Duodenal mucosa (tissue), 2 donors: ENCODE measurements around the gene CDC45.

Source experiments
- H3K27ac ChIP-seq: one replicate; pipeline ENCODE4 v1.7.0; 2013; ENCODE audit warnings: low read depth, low read length
- H3K27me3 ChIP-seq, 2 donors: one replicate each; pipeline ENCODE4 v1.7.0; 2013; ENCODE audit warnings: low read length in 2 of 2, control low read depth in 1 of 2; ENCODE audit not compliant: insufficient read depth in 2 of 2, control insufficient read depth in 1 of 2
- H3K36me3 ChIP-seq, 2 donors: one replicate each; pipeline ENCODE4 v1.7.0; 2013; ENCODE audit warnings: low read length in 2 of 2, control low read depth in 1 of 2; ENCODE audit not compliant: insufficient read depth in 2 of 2, control insufficient read depth in 1 of 2
- H3K4me1 ChIP-seq, 2 donors: one replicate each; pipeline ENCODE4 v1.7.0; 2013; ENCODE audit warnings: low read length in 2 of 2, control low read depth in 1 of 2; ENCODE audit not compliant: insufficient read depth in 2 of 2, control insufficient read depth in 1 of 2
- H3K4me3 ChIP-seq, 2 donors: one replicate each; pipeline ENCODE4 v1.7.0; 2013; ENCODE audit warnings: low read length in 2 of 2, low read depth in 1 of 2
- H3K9ac ChIP-seq, 2 donors: one replicate each; pipeline ENCODE4 v1.7.0; 2013; ENCODE audit warnings: low read length in 2 of 2, low read depth in 1 of 2
- H3K9me3 ChIP-seq, 2 donors: one replicate each; pipeline ENCODE4 v1.7.0; 2013; ENCODE audit warnings: low read length in 2 of 2, control low read depth in 1 of 2; ENCODE audit not compliant: control insufficient read depth in 1 of 2

CDC45 gene

GRCh38 chr22:19568337-19569275, 88.9 kb downstream of the CDC45 start:
- H3K36me3 ChIP-seq = no peaks in the 10 kb centered on the region
- H3K9ac ChIP-seq = no peak overlapping the region
- no peak overlapping the region for H3K4me3 ChIP-seq
- H3K27ac ChIP-seq = no peak overlapping the region
- H3K27me3 ChIP-seq = no peaks in the 10 kb centered on the region
- H3K4me1 ChIP-seq = peaks cover 0 to 10% of the 10 kb centered on the region in 2 donors
- H3K9me3 ChIP-seq = no peaks in the 10 kb centered on the region

GRCh38 chr22:19569276-19569640, 89.5 kb downstream of the CDC45 start:
- no peaks in the 10 kb centered on the region for H3K27me3 ChIP-seq
- H3K4me3 ChIP-seq = no peak overlapping the region
- H3K4me1 ChIP-seq = peaks cover 0 to 10% of the 10 kb centered on the region in 2 donors
- no peaks in the 10 kb centered on the region for H3K9me3 ChIP-seq
- H3K9ac ChIP-seq = no peak overlapping the region
- H3K36me3 ChIP-seq = no peaks in the 10 kb centered on the region
- H3K27ac ChIP-seq = no peak overlapping the region

- Histone ChIP-seq H3K27ac (no peak overlapping the region), H3K36me3 (no peaks in the 10 kb centered on the region), H3K9ac (no peak overlapping the region), H3K27me3 (no peaks in the 10 kb centered on the region), H3K4me1 (peaks cover 0 to 10% of the 10 kb centered on the region in 2 donors), H3K4me3 (no peak overlapping the region), H3K9me3 (no peaks in the 10 kb centered on the region)
Measured at GRCh38 chr22:19569976-19570375, 90.3 kb downstream of the CDC45 start.
